Mesendoderm (in vitro differentiated cells): ENCODE results near the gene TIMP3.

Source experiments
- DNase-seq: peaks from one replicate; pipeline ENCODE4 v3.0.0; 2013
- H2AK5ac ChIP-seq: 2 replicates; pipeline ENCODE4 v1.6.1; 2013; ENCODE audit warnings: low read length, inconsistent platforms
- H2BK120ac ChIP-seq: 2 replicates; pipeline ENCODE4 v1.6.1; 2013; ENCODE audit warnings: low read depth, mild to moderate bottlenecking, low read length, moderate library complexity, mixed read lengths
- H2BK15ac ChIP-seq: replicated peaks from 2 replicates; pipeline ENCODE4 v1.6.1; 2013; ENCODE audit warnings: low read depth, mild to moderate bottlenecking, moderate library complexity
- H2BK5ac ChIP-seq: 2 replicates; pipeline ENCODE4 v1.6.1; 2013; ENCODE audit warnings: low read length, inconsistent platforms
- H3K18ac ChIP-seq: 2 replicates; pipeline ENCODE4 v1.6.1; 2013; ENCODE audit warnings: mild to moderate bottlenecking, low read length, mixed read lengths
- H3K23ac ChIP-seq: one replicate; pipeline ENCODE4 v1.6.1; 2013; ENCODE audit warnings: low read length
- H3K27ac ChIP-seq: 2 replicates; pipeline ENCODE4 v1.5.1; 2013; ENCODE audit warnings: low read depth, mild to moderate bottlenecking, inconsistent platforms, low read length, moderate library complexity
- H3K27me3 ChIP-seq: 2 replicates; pipeline ENCODE4 v1.6.1; 2013; ENCODE audit warnings: low read length, control low read depth, mild to moderate bottlenecking, inconsistent platforms; ENCODE audit not compliant: insufficient read depth, poor library complexity
- H3K36me3 ChIP-seq: 2 replicates; pipeline ENCODE4 v1.6.1; 2013; ENCODE audit warnings: low read length, inconsistent platforms; ENCODE audit not compliant: control insufficient read depth, insufficient read depth
- H3K4ac ChIP-seq: one replicate; pipeline ENCODE4 v1.6.1; 2013; ENCODE audit warnings: low read depth, mild to moderate bottlenecking, low read length, moderate library complexity
- H3K4me1 ChIP-seq: 2 replicates; pipeline ENCODE4 v1.6.1; 2013; ENCODE audit warnings: low read depth, low read length, inconsistent platforms; ENCODE audit not compliant: control insufficient read depth
- H3K4me2 ChIP-seq: 2 replicates; pipeline ENCODE4 v1.6.1; 2013; ENCODE audit warnings: low read length
- H3K4me3 ChIP-seq: 2 replicates; pipeline ENCODE4 v1.5.1; 2013; ENCODE audit warnings: mild to moderate bottlenecking, low read length
- H3K56ac ChIP-seq: one replicate; pipeline ENCODE4 v1.6.1; 2013; ENCODE audit warnings: low read length
- H3K79me1 ChIP-seq: 2 replicates; pipeline ENCODE4 v1.6.1; 2013; ENCODE audit warnings: low read length, inconsistent platforms
- H3K79me2 ChIP-seq: 2 replicates; pipeline ENCODE4 v1.6.1; 2013; ENCODE audit warnings: mild to moderate bottlenecking, low read length; ENCODE audit not compliant: control insufficient read depth, insufficient read depth
- H3K9ac ChIP-seq: 2 replicates; pipeline ENCODE4 v1.6.1; 2013; ENCODE audit warnings: low read length, inconsistent platforms
- H4K5ac ChIP-seq: one replicate; pipeline ENCODE4 v1.6.1; 2013; ENCODE audit warnings: low read length
- H4K8ac ChIP-seq: one replicate; pipeline ENCODE4 v1.6.1; 2013; ENCODE audit warnings: low read depth, mild to moderate bottlenecking, control low read depth, low read length, moderate library complexity
- WGBS: extraction: QIAGEN DNeasy Blood & Tissue Kit; methylation state at CpG from one replicate; pipeline ENCODE4 v1.1.7; 2013; ENCODE audit warnings: low lambda C conversion rate, missing lambda C conversion rate; ENCODE audit not compliant: insufficient coverage; ENCODE audit errors: extremely low coverage; 5-methylcytosine and 5-hydroxymethylcytosine counted together

TIMP3 gene

DNA sequence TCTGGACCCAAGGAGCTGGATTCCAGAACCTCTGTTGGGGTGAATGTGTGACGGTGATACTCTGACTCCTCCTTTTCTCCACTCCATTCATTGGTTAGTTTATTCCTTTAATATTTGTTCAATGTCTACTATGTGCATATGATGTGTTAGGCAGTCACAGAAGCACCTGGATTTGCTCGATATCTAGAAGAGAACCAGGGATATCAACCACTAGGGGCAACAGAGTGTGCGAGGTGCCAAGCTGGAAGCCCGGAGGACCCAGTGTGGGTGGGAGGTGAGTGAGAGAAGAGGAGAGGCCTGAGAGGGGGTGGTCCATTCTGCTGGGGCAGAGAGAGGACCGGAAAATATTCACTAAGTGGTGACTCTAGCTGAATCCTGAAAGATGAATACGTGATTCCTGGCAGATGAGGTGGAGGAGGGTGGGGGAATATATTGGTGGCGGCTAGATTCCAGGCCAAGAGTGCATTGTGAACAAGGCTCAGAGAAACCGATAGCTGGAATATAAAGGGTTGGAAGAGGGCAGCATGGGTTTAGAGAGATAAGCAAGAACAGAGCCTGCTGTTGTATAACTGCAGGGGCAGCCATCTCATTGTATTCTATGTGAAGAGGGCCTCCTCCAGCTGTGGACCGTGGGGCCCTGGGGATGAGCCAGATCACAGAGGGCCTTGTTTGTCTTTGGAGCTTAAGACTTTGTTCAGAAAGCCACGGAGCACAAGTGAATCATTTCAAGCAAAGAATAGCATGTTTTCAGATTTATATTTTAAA, 6.9 kb upstream of the TIMP3 start:
- Histone ChIP-seq H3K4ac (no peak overlapping the region), H2BK120ac (no peak overlapping the region)

GRCh38 chr22:32795214-32795596, 6.3 kb upstream of the TIMP3 start:
- WGBS, result no CpG with 5 or more reads among the region's 4 CpGs
- H4K5ac ChIP-seq, result no peak overlapping the region

More for the DNA sequence above, 6.9 kb upstream of the TIMP3 start:
- no peak overlapping the region for H2AK5ac ChIP-seq
- H3K36me3 ChIP-seq, result no peaks in the 10 kb centered on the region
- no CpG with 5 or more reads among the region's 10 CpGs for WGBS
- peaks cover 5% of the 10 kb centered on the region for H3K4me1 ChIP-seq
- no peaks in the 10 kb centered on the region for H3K79me1 ChIP-seq
- no peak overlapping the region for H4K5ac ChIP-seq
- no peaks in the 10 kb centered on the region for H3K27me3 ChIP-seq
- peak overlapping the region; percentile 35 for H3K56ac ChIP-seq
- peak; percentile 58 for DNase-seq
- no peak overlapping the region for H3K4me2 ChIP-seq
- peak overlapping the region; percentile 45 for H3K27ac ChIP-seq
- H4K8ac ChIP-seq, result no peak overlapping the region
- H3K23ac ChIP-seq, result no peak overlapping the region
- H3K9ac ChIP-seq, result no peak overlapping the region
- H3K4me3 ChIP-seq, result no peak overlapping the region
- H3K18ac ChIP-seq, result peak overlapping the region; percentile 45
- no peak overlapping the region for H2BK15ac ChIP-seq
- H3K79me2 ChIP-seq, result no peaks in the 10 kb centered on the region
- H2BK5ac ChIP-seq, result no peak overlapping the region

GRCh38 chr22:32796865-32797573, 4.5 kb upstream of the TIMP3 start:
- H4K5ac ChIP-seq, result no peak overlapping the region
- no peak overlapping the region for H2BK120ac ChIP-seq
- H3K23ac ChIP-seq, result no peak overlapping the region
- no CpG with 5 or more reads among the region's 17 CpGs for WGBS
- no peak overlapping the region for H2BK5ac ChIP-seq
- peak overlapping the region; percentile 44 for H3K56ac ChIP-seq
- no peak overlapping the region for H3K4me2 ChIP-seq
- no peak overlapping the region for H2AK5ac ChIP-seq
- peaks cover 5% of the 10 kb centered on the region for H3K4me1 ChIP-seq
- H3K4ac ChIP-seq, result no peak overlapping the region
- H3K4me3 ChIP-seq, result no peak overlapping the region
- no peak overlapping the region for H3K18ac ChIP-seq
- no peaks in the 10 kb centered on the region for H3K27me3 ChIP-seq
- no peak overlapping the region for H3K9ac ChIP-seq
- H4K8ac ChIP-seq, result no peak overlapping the region
- H3K27ac ChIP-seq, result no peak overlapping the region
- H3K79me1 ChIP-seq, result no peaks in the 10 kb centered on the region
- no peaks in the 10 kb centered on the region for H3K79me2 ChIP-seq
- peak; percentile 67 for DNase-seq
- no peaks in the 10 kb centered on the region for H3K36me3 ChIP-seq
- no peak overlapping the region for H2BK15ac ChIP-seq

More at GRCh38 chr22:32795214-32795596, 6.3 kb upstream of the TIMP3 start:
- Histone ChIP-seq H2BK5ac (no peak overlapping the region), H3K36me3 (no peaks in the 10 kb centered on the region), H3K4me1 (peaks cover 5% of the 10 kb centered on the region), H4K8ac (no peak overlapping the region), H3K27ac (no peak overlapping the region), H2BK120ac (no peak overlapping the region), H3K18ac (no peak overlapping the region), H3K4ac (no peak overlapping the region), H3K9ac (no peak overlapping the region), H3K4me2 (no peak overlapping the region), H3K79me1 (no peaks in the 10 kb centered on the region), H3K23ac (no peak overlapping the region), H3K4me3 (no peak overlapping the region), H2BK15ac (no peak overlapping the region), H3K27me3 (no peaks in the 10 kb centered on the region), H3K79me2 (no peaks in the 10 kb centered on the region), H2AK5ac (no peak overlapping the region), H3K56ac (no peak overlapping the region)
- no peak for DNase-seq

- whole genome bisulfite sequencing, result no CpG with 5 or more reads among the region's 6 CpGs
Observed at GRCh38 chr22:32799496-32799895, 2.0 kb upstream of the TIMP3 start.

DNA sequence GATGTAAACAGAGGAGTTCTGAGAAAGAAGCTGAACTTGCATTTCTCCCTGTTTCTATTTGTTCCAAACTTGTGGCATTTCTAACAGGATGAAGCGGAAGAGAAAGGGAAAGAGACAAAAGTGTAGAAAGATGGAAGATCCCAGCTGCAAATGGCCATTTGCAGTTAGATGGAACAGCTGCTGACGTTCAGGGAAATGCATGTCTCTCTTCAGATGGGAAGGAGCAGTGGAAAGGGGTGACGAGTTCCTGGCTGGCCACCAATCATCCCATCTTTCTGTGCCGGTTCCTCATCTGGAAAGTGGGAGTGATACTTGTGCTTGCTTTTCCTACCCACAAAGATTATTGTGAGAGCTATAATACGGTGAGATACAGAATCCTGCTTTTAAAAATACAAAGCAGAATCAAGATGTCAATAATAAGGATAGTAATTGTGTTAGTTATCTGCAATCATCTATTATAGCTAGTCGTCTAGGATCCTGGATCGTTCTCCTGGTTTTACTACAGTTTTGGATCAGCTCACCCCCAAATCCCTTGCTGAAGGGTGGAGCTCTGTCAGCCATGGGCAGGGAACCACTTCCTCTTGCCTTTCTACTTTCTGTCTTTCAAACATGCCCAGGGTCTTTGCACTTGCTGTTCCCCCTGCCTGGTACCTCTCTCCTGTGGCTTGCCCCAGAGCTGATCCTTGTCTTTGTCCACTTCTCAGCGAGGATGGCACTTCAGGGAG, 1.2 kb upstream of the TIMP3 start:
- Histone ChIP-seq H4K5ac (no peak overlapping the region), H3K18ac (no peak overlapping the region), H2BK120ac (no peak overlapping the region), H3K36me3 (no peaks in the 10 kb centered on the region), H3K23ac (no peak overlapping the region), H3K9ac (no peak overlapping the region), H2BK5ac (no peak overlapping the region), H2AK5ac (no peak overlapping the region), H3K56ac (no peak overlapping the region), H3K79me1 (no peaks in the 10 kb centered on the region), H2BK15ac (no peak overlapping the region), H3K4me2 (no peak overlapping the region), H4K8ac (no peak overlapping the region), H3K4me1 (peaks cover 17% of the 10 kb centered on the region), H3K4me3 (no peak overlapping the region), H3K27me3 (no peaks in the 10 kb centered on the region), H3K27ac (no peak overlapping the region), H3K79me2 (no peaks in the 10 kb centered on the region), H3K4ac (no peak overlapping the region)
- no peak for DNase-seq
- WGBS, result no CpG with 5 or more reads among the region's 8 CpGs

More at GRCh38 chr22:32799496-32799895, 2.0 kb upstream of the TIMP3 start:
- Histone ChIP-seq H3K27me3 (no peaks in the 10 kb centered on the region), H2BK5ac (no peak overlapping the region), H3K4me1 (peaks cover 17% of the 10 kb centered on the region), H3K4ac (no peak overlapping the region), H3K27ac (no peak overlapping the region), H2BK120ac (no peak overlapping the region), H3K4me2 (no peak overlapping the region), H3K9ac (no peak overlapping the region), H3K79me1 (no peaks in the 10 kb centered on the region), H2BK15ac (no peak overlapping the region), H3K79me2 (no peaks in the 10 kb centered on the region), H3K4me3 (no peak overlapping the region), H3K18ac (no peak overlapping the region), H4K8ac (no peak overlapping the region), H4K5ac (no peak overlapping the region), H3K23ac (no peak overlapping the region), H3K36me3 (no peaks in the 10 kb centered on the region), H2AK5ac (no peak overlapping the region), H3K56ac (no peak overlapping the region)
- DNase-seq, result no peak
